Gastroesophageal sphincter (tissue), 3 donors: Measurements from ENCODE around the gene C3orf20.

Experiments used
- EP300 ChIP-seq: sonication (generic); formaldehyde crosslinking; IDR thresholded peaks from one replicate; pipeline ENCODE4 v1.6.1; 2017; ENCODE audit warnings: antibody characterized with exemption, mild to moderate bottlenecking
- POLR2AphosphoS5 ChIP-seq: sonication (generic); formaldehyde crosslinking; IDR thresholded peaks from one replicate; pipeline ENCODE4 v1.6.1; 2017; ENCODE audit warnings: antibody characterized with exemption
- TF ChIP-seq, protein P1 (sequence below), 4 experiments: fragments of 200-600 bp in 2 of 4; fragments of 450-650 bp in 2 of 4; sonication (generic) in 1 of 4; IDR thresholded peaks; one replicate each; pipeline ENCODE4 v1.5.1; 2017 to 2019; ENCODE audit warnings: antibody characterized with exemption in 4 of 4, mild to moderate bottlenecking in 2 of 4, moderate library complexity in 2 of 4

DNA sequence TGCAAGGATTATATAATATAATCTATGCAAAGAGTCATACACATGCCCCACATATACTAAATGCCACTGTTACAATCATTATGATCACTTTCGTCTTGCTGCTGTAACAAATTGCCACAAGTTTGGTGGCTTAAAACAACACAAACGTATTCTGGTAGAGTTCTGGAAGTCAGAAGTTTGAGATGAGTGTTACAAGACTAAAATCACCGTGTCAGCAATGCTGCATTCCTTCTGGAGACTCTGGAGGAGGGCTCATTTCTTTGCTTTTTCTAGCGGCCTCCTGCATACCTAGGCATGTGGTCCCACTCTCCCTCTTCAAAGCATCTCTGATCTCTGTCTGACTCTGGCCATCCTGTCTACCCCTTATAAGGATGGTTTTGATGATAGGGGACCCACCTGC is 24.7 kb upstream of the C3orf20 start:
- TF ChIP-seq, protein P1, sequence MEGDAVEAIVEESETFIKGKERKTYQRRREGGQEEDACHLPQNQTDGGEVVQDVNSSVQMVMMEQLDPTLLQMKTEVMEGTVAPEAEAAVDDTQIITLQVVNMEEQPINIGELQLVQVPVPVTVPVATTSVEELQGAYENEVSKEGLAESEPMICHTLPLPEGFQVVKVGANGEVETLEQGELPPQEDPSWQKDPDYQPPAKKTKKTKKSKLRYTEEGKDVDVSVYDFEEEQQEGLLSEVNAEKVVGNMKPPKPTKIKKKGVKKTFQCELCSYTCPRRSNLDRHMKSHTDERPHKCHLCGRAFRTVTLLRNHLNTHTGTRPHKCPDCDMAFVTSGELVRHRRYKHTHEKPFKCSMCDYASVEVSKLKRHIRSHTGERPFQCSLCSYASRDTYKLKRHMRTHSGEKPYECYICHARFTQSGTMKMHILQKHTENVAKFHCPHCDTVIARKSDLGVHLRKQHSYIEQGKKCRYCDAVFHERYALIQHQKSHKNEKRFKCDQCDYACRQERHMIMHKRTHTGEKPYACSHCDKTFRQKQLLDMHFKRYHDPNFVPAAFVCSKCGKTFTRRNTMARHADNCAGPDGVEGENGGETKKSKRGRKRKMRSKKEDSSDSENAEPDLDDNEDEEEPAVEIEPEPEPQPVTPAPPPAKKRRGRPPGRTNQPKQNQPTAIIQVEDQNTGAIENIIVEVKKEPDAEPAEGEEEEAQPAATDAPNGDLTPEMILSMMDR (IDR thresholded peaks at IDR 0.05) = no peak
- TF ChIP-seq POLR2AphosphoS5 = no peak
- no peak for TF ChIP-seq EP300
